Spleen (tissue), 7 donors: ENCODE measurements around the gene KANK3.

Source experiments
- POLR2AphosphoS5 ChIP-seq, 3 donors: sonication (generic); formaldehyde crosslinking; IDR thresholded peaks; one replicate each; pipeline ENCODE4 v1.5.1; 2017; ENCODE audit warnings: antibody characterized with exemption in 3 of 3
- TF ChIP-seq, protein P1 (sequence below), 11 experiments: fragments of 200-600 bp in 7 of 11; fragments of 450-650 bp in 4 of 11; sonication (generic) in 4 of 11; IDR thresholded peaks in 8 of 11; conservative IDR thresholded peaks in 3 of 11; 1 replicate in 7 of 11; 2 replicates in 4 of 11; pipeline versions ENCODE4 v1.4.0 to v1.8.0; 2016 to 2021; ENCODE audit warnings: antibody characterized with exemption in 11 of 11, inconsistent platforms in 4 of 11, mild to moderate bottlenecking in 1 of 11
- donor health status: DM: no; HTN: no; CAD: no; lungs with moderate emphysema.
- donor health status: DM: no; HTN: no; CAD: no.
- donor health status: DM: no; HTN: no; CAD: no.

- no peak for TF ChIP-seq POLR2AphosphoS5 (IDR thresholded peaks at IDR 0.05)
- TF ChIP-seq, protein P1, sequence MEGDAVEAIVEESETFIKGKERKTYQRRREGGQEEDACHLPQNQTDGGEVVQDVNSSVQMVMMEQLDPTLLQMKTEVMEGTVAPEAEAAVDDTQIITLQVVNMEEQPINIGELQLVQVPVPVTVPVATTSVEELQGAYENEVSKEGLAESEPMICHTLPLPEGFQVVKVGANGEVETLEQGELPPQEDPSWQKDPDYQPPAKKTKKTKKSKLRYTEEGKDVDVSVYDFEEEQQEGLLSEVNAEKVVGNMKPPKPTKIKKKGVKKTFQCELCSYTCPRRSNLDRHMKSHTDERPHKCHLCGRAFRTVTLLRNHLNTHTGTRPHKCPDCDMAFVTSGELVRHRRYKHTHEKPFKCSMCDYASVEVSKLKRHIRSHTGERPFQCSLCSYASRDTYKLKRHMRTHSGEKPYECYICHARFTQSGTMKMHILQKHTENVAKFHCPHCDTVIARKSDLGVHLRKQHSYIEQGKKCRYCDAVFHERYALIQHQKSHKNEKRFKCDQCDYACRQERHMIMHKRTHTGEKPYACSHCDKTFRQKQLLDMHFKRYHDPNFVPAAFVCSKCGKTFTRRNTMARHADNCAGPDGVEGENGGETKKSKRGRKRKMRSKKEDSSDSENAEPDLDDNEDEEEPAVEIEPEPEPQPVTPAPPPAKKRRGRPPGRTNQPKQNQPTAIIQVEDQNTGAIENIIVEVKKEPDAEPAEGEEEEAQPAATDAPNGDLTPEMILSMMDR (IDR thresholded peaks at IDR 0.05 in 8 of 11, conservative IDR thresholded peaks at IDR 0.05 in 3 of 11): no peak
Observed at GRCh38 chr19:8360196-8360595, 17.1 kb upstream of the KANK3 start.
